Liver (tissue), 9 donors: ENCODE results near the gene RNF157. TPM values are rescaled to one million over a fixed set of nuclear protein-coding genes. Genes with fewer than 3 reads are reported as not detected.

Source experiments
- DNase-seq: peaks from one replicate; pipeline ENCODE4 v3.0.0-alpha.2; 2017; ENCODE audit warnings: low spot score
- H3K27ac ChIP-seq, 2 donors: one replicate each; pipeline ENCODE4 v1.7.0; 2013; ENCODE audit warnings: inconsistent platforms in 2 of 2, low read length in 2 of 2, control low read depth in 1 of 2, low read depth in 1 of 2, mild to moderate bottlenecking in 1 of 2
- H3K27me3 ChIP-seq, 4 donors: one replicate each; pipeline versions ENCODE4 v1.6.1 to v1.7.0; 2013; ENCODE audit warnings: low read length in 3 of 4, inconsistent platforms in 1 of 4, mild to moderate bottlenecking in 1 of 4, moderate library complexity in 1 of 4; ENCODE audit not compliant: control insufficient read depth in 4 of 4, insufficient read depth in 4 of 4
- H3K36me3 ChIP-seq, 4 donors: one replicate each; pipeline versions ENCODE4 v1.6.1 to v1.7.0; 2013; ENCODE audit warnings: low read length in 3 of 4, mild to moderate bottlenecking in 3 of 4, low read depth in 1 of 4, moderate library complexity in 1 of 4; ENCODE audit not compliant: control insufficient read depth in 4 of 4, insufficient read depth in 3 of 4
- H3K4me1 ChIP-seq, 4 donors: one replicate each; pipeline versions ENCODE4 v1.6.1 to v1.7.0; 2013; ENCODE audit warnings: low read length in 3 of 4, mild to moderate bottlenecking in 3 of 4, moderate library complexity in 1 of 4; ENCODE audit not compliant: control insufficient read depth in 4 of 4, insufficient read depth in 4 of 4
- H3K4me3 ChIP-seq, 3 donors: one replicate each; pipeline versions ENCODE4 v1.6.1 to v1.7.0; 2013; ENCODE audit warnings: low read length in 3 of 3, control low read depth in 1 of 3, low read depth in 1 of 3, mild to moderate bottlenecking in 1 of 3
- H3K9ac ChIP-seq, 2 donors: one replicate each; pipeline ENCODE4 v1.7.0; 2013; ENCODE audit warnings: low read length in 2 of 2, mild to moderate bottlenecking in 2 of 2, moderate library complexity in 2 of 2, control low read depth in 1 of 2, low read depth in 1 of 2
- H3K9me3 ChIP-seq, 4 donors: one replicate each; pipeline versions ENCODE4 v1.6.1 to v1.7.0; 2013; ENCODE audit warnings: low read length in 3 of 4; ENCODE audit not compliant: control insufficient read depth in 4 of 4
- ATF3 ChIP-seq: IDR thresholded peaks from 2 replicates; pipeline ENCODE4 v1.6.1; 2016; ENCODE audit warnings: antibody characterized with exemption
- CTCF ChIP-seq: fragments of 150-350 bp; IDR thresholded peaks from 2 replicates; pipeline ENCODE4 v1.5.1; 2017; ENCODE audit warnings: improper control_type of control experiment, low read depth, low read length; ENCODE audit not compliant: missing input control
- EGR1 ChIP-seq, 2 donors: IDR thresholded peaks; 2 replicates each; pipeline ENCODE4 v1.6.1; 2016 to 2018; ENCODE audit warnings: antibody characterized with exemption in 2 of 2, low read depth in 2 of 2
- FOXA1 ChIP-seq: IDR thresholded peaks from 2 replicates; pipeline ENCODE4 v1.6.1; 2016; ENCODE audit warnings: antibody characterized with exemption
- FOXA2 ChIP-seq: IDR thresholded peaks from 2 replicates; pipeline ENCODE4 v1.6.1; 2016; ENCODE audit warnings: antibody characterized with exemption
- GABPA ChIP-seq, 2 donors: IDR thresholded peaks in 1 of 2; conservative IDR thresholded peaks in 1 of 2; 2 replicates each; pipeline ENCODE4 v1.6.1; 2016; ENCODE audit warnings: antibody characterized with exemption in 2 of 2, mild to moderate bottlenecking in 1 of 2, moderate library complexity in 1 of 2
- HNF4A ChIP-seq, 2 donors: conservative IDR thresholded peaks; 2 replicates each; pipeline ENCODE4 v1.6.1; 2016; ENCODE audit warnings: antibody characterized with exemption in 2 of 2, mild to moderate bottlenecking in 2 of 2
- HNF4G ChIP-seq: IDR thresholded peaks from 2 replicates; pipeline ENCODE4 v1.6.1; 2016; ENCODE audit warnings: antibody characterized with exemption
- JUND ChIP-seq, 2 donors: IDR thresholded peaks; 2 replicates each; pipeline ENCODE4 v1.6.1; 2016; ENCODE audit warnings: antibody characterized with exemption in 2 of 2
- MAX ChIP-seq: IDR thresholded peaks from 2 replicates; pipeline ENCODE4 v1.6.1; 2016; ENCODE audit warnings: antibody characterized with exemption
- NR2F2 ChIP-seq: IDR thresholded peaks from 2 replicates; pipeline ENCODE4 v1.6.1; 2016; ENCODE audit warnings: antibody characterized with exemption
- RAD21 ChIP-seq, 2 donors: IDR thresholded peaks; 2 replicates each; pipeline ENCODE4 v1.6.1; 2016; ENCODE audit warnings: antibody characterized with exemption in 2 of 2, mild to moderate bottlenecking in 2 of 2
- REST ChIP-seq: IDR thresholded peaks from 2 replicates; pipeline ENCODE4 v1.6.1; 2016; ENCODE audit warnings: antibody characterized with exemption, mild to moderate bottlenecking
- RXRA ChIP-seq, 2 donors: IDR thresholded peaks; 2 replicates each; pipeline ENCODE4 v1.6.1; 2017 to 2018; ENCODE audit warnings: antibody characterized with exemption in 2 of 2, mild to moderate bottlenecking in 1 of 2
- SP1 ChIP-seq: IDR thresholded peaks from 2 replicates; pipeline ENCODE4 v1.6.1; 2018; ENCODE audit warnings: antibody characterized with exemption, mild to moderate bottlenecking
- TAF1 ChIP-seq: conservative IDR thresholded peaks from 2 replicates; pipeline ENCODE4 v1.6.1; 2016; ENCODE audit warnings: antibody characterized with exemption, mild to moderate bottlenecking
- YY1 ChIP-seq: IDR thresholded peaks from 2 replicates; pipeline ENCODE4 v1.6.1; 2016; ENCODE audit warnings: antibody characterized with exemption, mild to moderate bottlenecking
- ZBTB33 ChIP-seq: IDR thresholded peaks from 2 replicates; pipeline ENCODE4 v1.6.1; 2016; ENCODE audit warnings: antibody characterized with exemption
- WGBS: extraction: QIAGEN DNeasy Blood & Tissue Kit; methylation state at CpG from one replicate; pipeline ENCODE4 v1.1.7; 2013; 5-methylcytosine and 5-hydroxymethylcytosine counted together
- polyA plus RNA-seq, 2 donors: library from polyadenylated mRNA; stranded (reverse) in 1 of 2; unstranded in 1 of 2; fragments of 200-250 nt in 1 of 2; fragments of >200 nt in 1 of 2; fragmentation: Nextera tagmentation in 1 of 2; extraction: Ambion mirVana in 1 of 2; gene quantifications; one replicate each; pipeline versions ENCODE4 v1.2.1 to v1.2.3, GENCODE V29; 2013 to 2015
- total RNA-seq, 2 donors: library from RNA; depleted of rRNA; stranded (reverse); fragments of >200 nt; gene quantifications; one replicate each; pipeline ENCODE4 v1.2.3, GENCODE V29; 2014
- donor health status: healthy.
- donor health status: healthy.
- donor health status: healthy.
- donor health status: healthy.
- donor health status: healthy.

The RNF157 gene
- total and polyA plus RNA-seq, 4 donors, result 0.42 to 2.9 (median 0.66) TPM

- peak; percentile 28 for DNase-seq
- Histone ChIP-seq H3K9me3 (no peaks in the 10 kb centered on the region), H3K4me3 (no peak overlapping the region), H3K27me3 (no peaks in the 10 kb centered on the region), H3K36me3 (no peaks in the 10 kb centered on the region), H3K4me1 (peaks cover 4 to 18% (median 9%) of the 10 kb centered on the region in 4 donors), H3K27ac (no peak overlapping the region), H3K9ac (peak overlapping the region in 1 of 2 donors; percentile 31)
- WGBS, result 81% methylated on average over 25 of the region's 25 CpGs
- TF ChIP-seq ZBTB33 (no peak), HNF4A (conservative IDR thresholded peaks at IDR 0.05) (no peak), YY1 (no peak), FOXA2 (no peak), FOXA1 (no peak), SP1 (no peak), NR2F2 (no peak), CTCF (no peak), HNF4G (no peak), REST (no peak), JUND (IDR thresholded peaks at IDR 0.05) (no peak), MAX (no peak), EGR1 (IDR thresholded peaks at IDR 0.05; ENCODE audit: low read depth in 2 of 2) (no peak), RAD21 (IDR thresholded peaks at IDR 0.05) (no peak), TAF1 (no peak), ATF3 (no peak), RXRA (IDR thresholded peaks at IDR 0.05) (no peak), GABPA (IDR thresholded peaks at IDR 0.05 in 1 of 2, conservative IDR thresholded peaks at IDR 0.05 in 1 of 2) (no peak)
Observed at GRCh38 chr17:76145231-76146052, 94.9 kb downstream of the RNF157 start.
